OCI-LY7 (cell line): Measurements from ENCODE around the gene SORBS2.

Experiments used
- EZH2phosphoT487 ChIP-seq: fragments of 200-600 bp; sonication (generic); IDR thresholded peaks from 2 replicates; pipeline ENCODE4 v1.6.1; 2018; ENCODE audit warnings: low read depth, borderline replicate concordance, mild to moderate bottlenecking, mixed run types, antibody characterized with exemption, low read length, moderate library complexity, mixed read lengths
- TF ChIP-seq, protein P1 (sequence below): fragments of 200-600 bp; sonication (generic); conservative IDR thresholded peaks from 2 replicates; pipeline ENCODE4 v1.5.1; 2014; ENCODE audit warnings: mild to moderate bottlenecking, antibody characterized with exemption, low read length, moderate library complexity, mixed read lengths

DNA sequence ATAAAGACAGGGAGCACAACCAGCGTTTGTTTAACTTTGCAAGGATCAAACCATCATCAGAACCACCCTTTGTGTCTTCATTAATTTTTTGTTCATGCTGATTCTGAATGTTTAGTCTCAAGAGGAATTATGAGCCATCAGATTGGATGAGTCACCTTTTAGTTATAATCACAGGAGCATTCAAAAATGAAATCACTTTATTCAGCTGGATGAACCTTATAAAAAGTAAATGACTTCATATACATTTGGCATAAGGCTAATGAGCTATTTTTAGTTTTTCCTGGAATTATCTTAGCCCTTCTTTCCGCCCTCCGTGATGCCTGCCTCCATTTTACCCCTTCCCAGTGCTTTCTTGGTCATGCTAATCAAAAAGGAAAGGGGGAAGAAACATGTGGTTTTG lies 103.6 kb downstream of the SORBS2 start:
- TF ChIP-seq, protein P1, sequence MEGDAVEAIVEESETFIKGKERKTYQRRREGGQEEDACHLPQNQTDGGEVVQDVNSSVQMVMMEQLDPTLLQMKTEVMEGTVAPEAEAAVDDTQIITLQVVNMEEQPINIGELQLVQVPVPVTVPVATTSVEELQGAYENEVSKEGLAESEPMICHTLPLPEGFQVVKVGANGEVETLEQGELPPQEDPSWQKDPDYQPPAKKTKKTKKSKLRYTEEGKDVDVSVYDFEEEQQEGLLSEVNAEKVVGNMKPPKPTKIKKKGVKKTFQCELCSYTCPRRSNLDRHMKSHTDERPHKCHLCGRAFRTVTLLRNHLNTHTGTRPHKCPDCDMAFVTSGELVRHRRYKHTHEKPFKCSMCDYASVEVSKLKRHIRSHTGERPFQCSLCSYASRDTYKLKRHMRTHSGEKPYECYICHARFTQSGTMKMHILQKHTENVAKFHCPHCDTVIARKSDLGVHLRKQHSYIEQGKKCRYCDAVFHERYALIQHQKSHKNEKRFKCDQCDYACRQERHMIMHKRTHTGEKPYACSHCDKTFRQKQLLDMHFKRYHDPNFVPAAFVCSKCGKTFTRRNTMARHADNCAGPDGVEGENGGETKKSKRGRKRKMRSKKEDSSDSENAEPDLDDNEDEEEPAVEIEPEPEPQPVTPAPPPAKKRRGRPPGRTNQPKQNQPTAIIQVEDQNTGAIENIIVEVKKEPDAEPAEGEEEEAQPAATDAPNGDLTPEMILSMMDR = no peak
- TF ChIP-seq EZH2phosphoT487 = no peak
